ENCODE measurements around the gene C2orf66.

The C2orf66 gene

DNA sequence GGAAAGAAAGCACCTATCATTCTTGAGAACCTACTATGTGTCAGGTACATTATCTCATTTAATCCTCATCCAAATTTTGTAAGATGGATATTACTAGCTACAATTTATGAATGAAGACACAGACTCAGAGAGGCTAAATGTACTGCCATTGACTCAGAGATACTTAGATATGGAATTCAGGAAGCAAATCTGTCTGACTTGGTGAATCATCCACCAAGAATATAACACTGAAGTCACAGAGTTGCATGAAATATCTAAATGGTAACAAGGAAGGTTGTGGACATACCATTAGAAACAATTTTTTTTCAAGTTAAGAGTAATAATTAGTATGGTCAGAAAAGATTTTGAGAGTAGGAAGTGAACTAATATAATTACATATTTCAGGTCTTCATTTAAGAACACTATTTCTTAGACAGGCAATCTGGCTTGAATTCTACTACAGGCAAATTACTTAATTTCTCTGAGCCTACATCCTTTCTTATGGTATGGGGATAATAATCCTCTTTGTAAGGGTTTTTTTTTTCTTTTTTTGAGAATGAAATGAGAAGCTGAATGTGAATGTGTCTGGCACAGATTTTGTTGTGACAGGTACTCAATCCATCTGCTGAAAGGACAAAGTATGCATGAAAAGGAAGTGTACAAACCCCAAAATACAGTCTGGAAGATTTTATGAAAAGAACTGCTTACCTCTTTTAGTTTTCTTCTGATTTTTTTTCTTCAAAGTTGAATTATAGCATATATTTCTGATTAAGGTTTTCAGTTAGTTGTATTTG is 14.8 kb upstream of the C2orf66 start:
- TF ChIP-seq, protein P1, sequence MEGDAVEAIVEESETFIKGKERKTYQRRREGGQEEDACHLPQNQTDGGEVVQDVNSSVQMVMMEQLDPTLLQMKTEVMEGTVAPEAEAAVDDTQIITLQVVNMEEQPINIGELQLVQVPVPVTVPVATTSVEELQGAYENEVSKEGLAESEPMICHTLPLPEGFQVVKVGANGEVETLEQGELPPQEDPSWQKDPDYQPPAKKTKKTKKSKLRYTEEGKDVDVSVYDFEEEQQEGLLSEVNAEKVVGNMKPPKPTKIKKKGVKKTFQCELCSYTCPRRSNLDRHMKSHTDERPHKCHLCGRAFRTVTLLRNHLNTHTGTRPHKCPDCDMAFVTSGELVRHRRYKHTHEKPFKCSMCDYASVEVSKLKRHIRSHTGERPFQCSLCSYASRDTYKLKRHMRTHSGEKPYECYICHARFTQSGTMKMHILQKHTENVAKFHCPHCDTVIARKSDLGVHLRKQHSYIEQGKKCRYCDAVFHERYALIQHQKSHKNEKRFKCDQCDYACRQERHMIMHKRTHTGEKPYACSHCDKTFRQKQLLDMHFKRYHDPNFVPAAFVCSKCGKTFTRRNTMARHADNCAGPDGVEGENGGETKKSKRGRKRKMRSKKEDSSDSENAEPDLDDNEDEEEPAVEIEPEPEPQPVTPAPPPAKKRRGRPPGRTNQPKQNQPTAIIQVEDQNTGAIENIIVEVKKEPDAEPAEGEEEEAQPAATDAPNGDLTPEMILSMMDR (IDR thresholded peaks at IDR 0.05; ENCODE audit: extremely low read depth, insufficient read depth, missing control alignments) = no peak
- DNase-seq (ENCODE audit: low spot score) = no peak
- in situ Hi-C loops (cut with MboI; ENCODE audit: low pct_unique_long_range_greater_than_20kb, low sequenced_read_pairs, unreplicated experiment) = no loop called here

DNA sequence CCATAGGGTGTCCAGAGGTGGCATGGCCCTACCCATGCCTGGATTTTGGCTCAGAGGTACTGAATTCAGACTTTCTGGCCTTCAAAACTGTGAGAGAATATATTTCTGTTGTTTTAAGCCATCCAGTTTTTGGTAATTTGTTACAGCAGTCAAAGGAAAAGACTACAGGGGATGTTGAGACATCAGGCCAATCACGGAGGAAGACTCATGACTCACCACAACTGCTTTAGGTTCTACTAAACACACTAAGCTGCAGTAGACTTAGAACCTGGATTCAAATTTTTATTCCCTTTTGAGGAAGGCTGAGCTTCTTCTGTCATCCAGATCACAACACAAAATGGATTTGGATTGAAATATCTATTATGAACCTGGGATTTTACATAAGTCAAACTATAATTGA is 12.0 kb upstream of the C2orf66 start:
- no peak for DNase-seq (ENCODE audit: low spot score)
- in situ Hi-C loops (cut with MboI; ENCODE audit: low pct_unique_long_range_greater_than_20kb, low sequenced_read_pairs, unreplicated experiment) = no loop called here
- TF ChIP-seq, protein P1 (IDR thresholded peaks at IDR 0.05; ENCODE audit: extremely low read depth, insufficient read depth, missing control alignments) = no peak

DNA sequence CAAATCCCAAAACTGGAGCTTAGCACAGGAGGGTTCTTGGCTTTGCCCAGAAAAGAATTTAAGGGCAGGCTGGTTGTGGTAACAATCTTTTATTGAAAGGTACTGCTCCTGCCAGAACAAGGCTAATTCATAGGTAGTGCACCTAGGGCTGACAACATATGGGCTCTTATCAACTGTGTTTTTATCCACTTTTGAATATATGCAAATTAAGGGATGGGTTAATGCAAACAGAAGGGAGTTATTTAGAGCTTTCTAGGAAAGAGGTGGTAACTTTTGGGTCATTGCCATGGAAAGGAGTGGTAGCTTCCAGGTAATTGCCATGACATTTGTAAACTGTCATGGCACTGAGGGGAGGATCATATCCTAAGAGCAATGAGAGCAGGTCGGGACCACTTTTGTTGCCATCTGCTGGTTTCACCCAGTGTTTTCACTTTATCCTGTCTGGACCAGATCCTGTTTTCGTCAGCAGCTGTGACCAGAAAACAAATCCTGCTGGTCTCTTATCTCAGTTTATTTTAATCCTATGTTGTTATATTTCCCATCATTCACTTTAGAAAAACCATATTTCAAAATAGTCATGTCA is 981 bp downstream of the C2orf66 start:
- TF ChIP-seq, protein P1 (IDR thresholded peaks at IDR 0.05; ENCODE audit: extremely low read depth, insufficient read depth, missing control alignments) = no peak
- no peak for DNase-seq (ENCODE audit: low spot score)
- in situ Hi-C loops (cut with MboI; ENCODE audit: low pct_unique_long_range_greater_than_20kb, low sequenced_read_pairs, unreplicated experiment) = no loop called here

DNA sequence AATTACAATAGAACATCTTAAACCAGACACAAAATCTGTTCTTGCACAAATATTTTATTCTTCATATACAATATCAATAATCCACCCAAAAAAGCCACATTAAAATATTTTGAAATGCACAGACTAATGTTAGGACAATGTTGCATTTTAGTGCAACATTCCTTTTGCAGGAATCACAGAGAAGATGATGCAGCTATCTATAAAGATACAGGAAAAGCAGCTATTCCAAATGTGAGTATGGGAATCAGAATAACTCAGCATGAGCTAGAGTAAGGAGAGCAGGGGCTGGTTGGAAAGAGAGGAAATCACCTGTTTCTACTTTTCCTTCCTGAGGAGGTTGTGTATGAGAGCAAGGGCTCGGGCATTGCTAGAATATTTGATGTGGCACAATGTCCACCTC is 4.8 kb downstream of the C2orf66 start:
- in situ Hi-C loops (cut with MboI; ENCODE audit: low pct_unique_long_range_greater_than_20kb, low sequenced_read_pairs, unreplicated experiment) = no loop called here
- no peak for DNase-seq (ENCODE audit: low spot score)
- TF ChIP-seq, protein P1 (IDR thresholded peaks at IDR 0.05; ENCODE audit: extremely low read depth, insufficient read depth, missing control alignments) = no peak

DNA sequence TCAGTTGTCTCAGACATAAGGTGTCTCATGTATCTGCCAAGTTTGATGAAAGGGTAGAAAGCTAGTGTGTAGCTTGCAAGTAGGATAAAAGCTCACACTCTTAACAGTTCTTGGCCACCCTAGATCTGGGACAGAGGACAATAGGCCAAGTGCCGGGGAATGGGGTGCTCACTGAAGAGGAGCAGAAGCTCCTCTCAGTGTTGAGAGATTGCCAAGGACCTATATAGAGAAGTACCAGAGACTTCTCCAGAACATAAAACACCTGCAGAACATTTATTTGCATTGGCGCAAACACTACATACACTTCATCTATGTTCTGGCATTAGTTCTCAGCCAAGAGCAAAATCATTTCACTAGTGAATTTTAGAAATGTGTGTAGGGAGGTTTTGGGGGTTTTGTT is 6.8 kb downstream of the C2orf66 start:
- in situ Hi-C loops (cut with MboI; ENCODE audit: low pct_unique_long_range_greater_than_20kb, low sequenced_read_pairs, unreplicated experiment) = no loop called here
- TF ChIP-seq, protein P1 (IDR thresholded peaks at IDR 0.05; ENCODE audit: extremely low read depth, insufficient read depth, missing control alignments) = no peak
- no peak for DNase-seq (ENCODE audit: low spot score)

DNA sequence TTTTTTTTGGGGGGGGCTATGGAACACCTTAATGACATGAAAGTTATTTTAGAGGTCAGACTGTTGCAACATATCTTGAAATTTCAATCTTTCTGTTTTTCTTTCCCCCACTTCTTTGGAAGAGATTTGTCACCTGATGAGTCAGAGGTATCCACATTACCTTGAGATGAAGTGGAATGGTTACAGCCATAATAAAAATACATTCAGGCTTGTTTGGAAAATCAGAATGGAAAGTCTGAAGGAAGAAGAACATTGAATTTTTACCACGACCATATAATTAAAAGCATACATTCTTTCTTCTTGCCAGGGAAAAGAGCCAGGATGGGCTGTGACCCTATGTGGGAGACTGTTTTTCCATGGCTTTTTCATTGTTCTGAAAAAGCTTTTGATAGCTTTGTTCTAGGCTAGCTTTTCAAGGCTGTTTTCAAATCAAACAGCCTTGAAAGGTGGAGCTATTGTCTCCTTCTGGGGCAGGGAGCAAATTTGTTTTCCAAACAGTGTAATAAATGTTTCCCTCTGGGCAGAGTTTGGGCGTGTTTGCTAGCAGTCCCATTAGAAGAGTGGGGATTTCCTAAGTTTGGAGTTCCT is 7.4 kb downstream of the C2orf66 start:
- TF ChIP-seq, protein P1 (IDR thresholded peaks at IDR 0.05; ENCODE audit: extremely low read depth, insufficient read depth, missing control alignments) = no peak
- in situ Hi-C loops (cut with MboI; ENCODE audit: low pct_unique_long_range_greater_than_20kb, low sequenced_read_pairs, unreplicated experiment) = no loop called here
- no peak for DNase-seq (ENCODE audit: low spot score)

All from GM13977 (cell line).